VCaP (cell line): ENCODE data around the gene ENAH.
"Not testable (repeated sequence)": the region's sequence is repeated elsewhere in the genome, so short reads cannot be mapped to it uniquely, and the experiment has no call there.

Experiments used
- H3K27ac ChIP-seq: fragments of 450-650 bp; 2 replicates; pipeline ENCODE4 v1.5.1; 2017
- TF ChIP-seq, protein P1 (sequence below): fragments of 450-650 bp; conservative IDR thresholded peaks from 2 replicates; pipeline ENCODE4 v1.5.1; 2017; ENCODE audit warnings: mild to moderate bottlenecking, moderate library complexity

ENAH gene

DNA sequence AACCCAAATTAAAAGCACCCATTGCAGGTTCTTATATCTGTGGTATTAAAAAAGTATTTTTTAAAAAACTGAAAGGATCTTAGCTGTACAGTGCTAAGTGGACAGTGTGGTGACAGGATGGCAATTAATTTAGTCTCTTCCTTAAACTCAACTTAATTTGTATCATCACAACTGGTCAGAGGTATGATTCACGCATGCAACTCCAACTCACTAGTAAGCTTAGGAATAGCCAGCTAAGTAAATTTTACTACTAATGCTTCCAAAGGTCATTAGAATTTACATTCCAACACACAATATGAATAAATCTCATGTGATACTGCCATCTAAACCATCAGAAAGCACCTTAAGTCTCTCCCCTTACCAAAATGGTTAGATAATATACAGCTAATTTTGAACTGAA is 35.4 kb downstream of the ENAH start:
- TF ChIP-seq, protein P1, sequence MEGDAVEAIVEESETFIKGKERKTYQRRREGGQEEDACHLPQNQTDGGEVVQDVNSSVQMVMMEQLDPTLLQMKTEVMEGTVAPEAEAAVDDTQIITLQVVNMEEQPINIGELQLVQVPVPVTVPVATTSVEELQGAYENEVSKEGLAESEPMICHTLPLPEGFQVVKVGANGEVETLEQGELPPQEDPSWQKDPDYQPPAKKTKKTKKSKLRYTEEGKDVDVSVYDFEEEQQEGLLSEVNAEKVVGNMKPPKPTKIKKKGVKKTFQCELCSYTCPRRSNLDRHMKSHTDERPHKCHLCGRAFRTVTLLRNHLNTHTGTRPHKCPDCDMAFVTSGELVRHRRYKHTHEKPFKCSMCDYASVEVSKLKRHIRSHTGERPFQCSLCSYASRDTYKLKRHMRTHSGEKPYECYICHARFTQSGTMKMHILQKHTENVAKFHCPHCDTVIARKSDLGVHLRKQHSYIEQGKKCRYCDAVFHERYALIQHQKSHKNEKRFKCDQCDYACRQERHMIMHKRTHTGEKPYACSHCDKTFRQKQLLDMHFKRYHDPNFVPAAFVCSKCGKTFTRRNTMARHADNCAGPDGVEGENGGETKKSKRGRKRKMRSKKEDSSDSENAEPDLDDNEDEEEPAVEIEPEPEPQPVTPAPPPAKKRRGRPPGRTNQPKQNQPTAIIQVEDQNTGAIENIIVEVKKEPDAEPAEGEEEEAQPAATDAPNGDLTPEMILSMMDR = no peak
- no peak overlapping the region for H3K27ac ChIP-seq

DNA sequence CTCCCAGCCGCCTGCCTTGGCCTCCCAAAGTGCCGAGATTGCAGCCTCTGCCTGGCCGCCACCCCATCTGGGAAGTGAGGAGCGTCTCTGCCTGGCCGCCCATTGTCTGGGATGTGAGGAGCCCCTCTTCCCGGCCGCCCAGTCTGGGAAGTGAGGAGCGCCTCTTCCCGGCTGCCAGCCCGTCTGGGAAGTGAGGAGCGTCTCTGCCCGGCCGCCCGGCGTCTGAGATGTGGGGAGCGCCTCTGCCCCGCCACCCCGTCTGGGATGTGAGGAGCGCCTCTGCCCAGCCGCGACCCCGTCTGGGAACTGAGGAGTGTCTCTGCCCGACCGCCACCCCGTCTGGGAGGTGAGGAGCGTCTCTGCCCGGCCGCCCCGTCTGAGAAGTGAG is 37.5 kb downstream of the ENAH start:
- H3K27ac ChIP-seq = not testable (repeated sequence)

DNA sequence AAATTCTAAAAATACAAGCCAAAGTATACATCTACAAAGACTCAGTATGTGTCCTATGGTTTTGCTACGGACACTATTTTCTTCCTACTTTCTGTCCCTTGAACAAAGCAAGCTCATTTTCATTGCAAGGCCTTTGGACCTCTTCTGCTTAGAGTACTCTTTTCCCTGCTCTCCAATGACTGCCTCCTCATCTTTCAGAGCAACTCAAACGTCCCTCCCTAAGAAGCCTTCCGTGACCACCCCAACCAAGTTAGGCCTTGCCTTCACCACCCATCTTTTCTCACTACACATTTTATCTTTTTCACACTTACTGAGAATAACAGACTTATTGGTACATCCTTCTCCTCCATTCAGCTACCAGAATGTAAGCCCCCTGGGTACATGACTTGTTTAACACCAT is 39.9 kb downstream of the ENAH start:
- TF ChIP-seq, protein P1 = no peak
- no peak overlapping the region for H3K27ac ChIP-seq

DNA sequence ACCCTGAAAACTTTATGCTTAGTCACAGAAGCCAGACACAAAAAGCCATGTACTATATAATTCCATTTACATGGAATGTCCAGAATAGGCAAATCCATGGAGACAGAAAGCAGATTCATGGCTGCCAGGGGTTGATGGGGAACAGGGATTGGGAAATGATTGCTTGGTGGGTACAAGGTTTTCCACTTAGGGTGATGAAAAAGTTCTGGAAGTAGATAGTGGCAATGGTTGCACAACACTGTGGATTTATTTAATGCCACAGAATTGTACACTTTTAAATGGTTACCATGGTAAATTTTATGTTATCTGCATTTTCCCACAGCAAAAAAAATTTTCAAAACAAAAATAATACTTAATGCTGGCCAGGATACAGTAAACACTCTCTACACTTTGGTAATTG is 40.6 kb downstream of the ENAH start:
- TF ChIP-seq, protein P1 = no peak
- no peak overlapping the region for H3K27ac ChIP-seq

DNA sequence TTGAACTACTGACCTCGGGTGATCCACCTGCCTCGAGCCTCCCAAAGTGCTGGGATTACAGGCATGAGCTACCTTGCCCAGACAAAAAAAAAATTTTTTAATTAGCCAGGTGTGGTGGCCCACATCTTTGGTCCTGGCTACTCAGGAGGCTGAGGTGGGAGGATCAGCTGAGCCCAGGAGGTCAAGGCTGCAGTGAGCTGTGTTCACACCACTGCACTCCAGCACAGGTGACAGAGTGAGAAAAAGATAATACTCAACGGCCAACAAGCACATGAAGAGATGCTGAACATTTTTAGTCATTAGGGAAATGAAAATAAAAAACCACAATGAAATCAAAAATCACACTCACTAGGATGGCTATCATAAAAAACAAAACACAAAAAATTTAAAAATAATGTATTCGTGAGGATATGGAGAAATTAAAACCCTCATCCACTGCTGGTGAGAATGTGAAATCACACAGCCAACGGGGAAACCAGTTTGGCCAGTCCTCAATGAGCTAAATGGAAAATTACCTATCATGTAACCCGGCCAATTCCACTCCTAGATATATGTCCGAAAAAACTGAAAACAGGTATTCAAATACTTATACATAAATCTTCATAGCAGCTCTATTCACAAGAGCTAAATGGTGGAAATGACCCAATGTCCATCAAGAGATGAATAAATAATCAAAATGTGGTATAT is 41.2 kb downstream of the ENAH start:
- no peak overlapping the region for H3K27ac ChIP-seq
- TF ChIP-seq, protein P1 = no peak

DNA sequence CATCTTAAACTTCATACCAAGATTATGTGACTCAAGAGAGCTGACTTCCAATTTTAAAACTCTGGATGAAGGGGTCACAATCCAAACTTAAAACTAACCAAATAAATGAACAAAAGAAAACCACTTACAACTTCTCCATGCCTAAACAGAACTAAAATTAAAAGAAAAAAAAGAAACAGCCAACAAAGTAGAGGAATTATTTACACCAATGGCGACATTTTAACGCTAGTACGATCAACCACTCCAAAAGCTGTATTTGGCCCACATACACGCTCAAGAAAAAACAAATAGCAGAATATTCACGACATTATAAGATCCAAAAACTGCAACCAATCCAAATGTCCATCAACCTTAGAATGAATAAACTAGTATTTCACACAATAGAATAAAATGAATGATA is 42.4 kb downstream of the ENAH start:
- H3K27ac ChIP-seq = no peak overlapping the region

DNA sequence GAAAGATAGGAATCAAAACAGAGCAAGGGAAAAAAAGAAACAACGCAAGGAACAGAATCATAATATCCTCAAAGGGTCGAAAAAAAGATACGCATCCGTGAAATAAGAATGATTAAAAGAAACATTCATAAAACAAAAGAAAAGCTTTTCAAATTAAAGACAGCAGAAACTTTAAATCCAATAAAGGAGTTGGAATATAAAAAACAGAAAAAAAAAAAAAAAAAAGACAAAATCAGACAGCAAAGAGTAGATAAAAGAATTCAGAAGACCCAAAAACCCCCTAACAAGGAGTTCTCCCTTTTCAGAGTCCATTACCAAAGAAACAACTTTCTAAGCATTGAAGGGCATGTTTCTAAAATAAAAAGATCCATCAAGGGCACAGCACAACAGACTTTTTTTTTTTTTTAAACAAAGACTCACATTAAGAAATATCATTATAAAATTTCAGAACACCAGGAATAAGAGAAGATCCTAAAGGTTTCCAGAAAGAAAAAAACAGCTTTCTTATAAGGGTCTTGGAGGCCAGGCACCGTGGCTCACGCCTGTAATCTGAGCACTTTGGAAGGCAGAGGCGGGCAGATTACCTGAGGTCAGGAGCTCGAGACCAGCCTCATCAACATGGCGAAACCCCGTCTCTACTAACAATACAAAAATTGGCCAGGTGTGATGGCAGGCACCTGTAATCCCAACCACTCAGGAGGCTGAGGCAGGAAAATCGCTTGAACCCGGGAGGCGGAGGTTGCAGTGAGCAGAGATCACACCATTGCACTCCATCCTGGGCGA is 44.7 kb downstream of the ENAH start:
- no peak overlapping the region for H3K27ac ChIP-seq
- TF ChIP-seq, protein P1 = no peak

More for the DNA sequence above, 42.4 kb downstream of the ENAH start:
- TF ChIP-seq, protein P1 = no peak

DNA sequence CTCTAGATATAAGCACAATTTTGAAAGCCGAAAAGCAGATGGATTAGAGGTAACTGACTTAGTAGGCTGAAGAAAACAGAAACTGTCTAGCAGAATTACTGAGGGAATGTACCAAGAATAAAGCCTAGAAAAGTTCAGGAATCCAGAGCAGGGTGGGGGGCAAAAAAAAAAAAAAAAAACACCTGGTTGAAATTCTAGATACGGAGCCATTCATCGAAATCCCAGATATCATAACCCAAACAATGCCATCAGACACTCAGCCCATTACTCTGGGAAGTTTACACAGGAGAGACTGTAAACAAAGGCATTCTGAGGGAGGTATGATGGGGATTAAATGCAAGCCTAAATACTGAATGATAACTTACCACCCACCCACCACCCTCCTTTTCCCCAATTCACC is 45.6 kb downstream of the ENAH start:
- no peak overlapping the region for H3K27ac ChIP-seq
- TF ChIP-seq, protein P1 = no peak
